H7 (cell line): ENCODE measurements around the gene PIK3R3. TPM values are rescaled to one million over a fixed set of nuclear protein-coding genes. Genes with fewer than 3 reads are reported as not detected.

Experiments
- DNase-seq: peaks from one replicate; pipeline ENCODE4 v3.0.0; 2012
- H3K27me3 ChIP-seq: 2 replicates; pipeline ENCODE4 v1.6.0; 2011; ENCODE audit warnings: mild to moderate bottlenecking, low read length; ENCODE audit not compliant: control insufficient read depth, insufficient read depth
- H3K36me3 ChIP-seq: replicated peaks from 2 replicates; pipeline ENCODE4 v1.5.1; 2011; ENCODE audit warnings: low read length; ENCODE audit not compliant: control insufficient read depth, insufficient read depth
- H3K4me3 ChIP-seq: 2 replicates; pipeline ENCODE4 v1.5.1; 2011; ENCODE audit warnings: low read depth, mild to moderate bottlenecking, control low read depth, low read length, moderate library complexity; ENCODE audit not compliant: insufficient read depth
- total RNA-seq: library from RNA; depleted of rRNA; stranded (reverse); fragments of >200 nt; shearing (Covaris generic); gene quantifications from 2 replicates; pipeline ENCODE4 v1.2.3, GENCODE V29; 2014; rRNA removed

The PIK3R3 gene
- 5.7 and 7.0 TPM in 2 replicates for total RNA-seq

- peak; percentile 98 for DNase-seq
- H3K36me3 ChIP-seq: no peaks in the 10 kb centered on the region
- H3K27me3 ChIP-seq: peaks cover 19% of the 10 kb centered on the region
- peak within 1 kb of the TSS; percentile 66 for H3K4me3 ChIP-seq
Observed at GRCh38 chr1:46132529-46133180, at the start of gene PIK3R3. TSS of gene PIK3R3 (minus strand) at chr1:46132629. CDS start at chr1:46131952, 677 bp downstream.

- DNase-seq: no peak
- H3K4me3 ChIP-seq: no peak overlapping the region
- no peaks in the 10 kb centered on the region; the same call in 1 of the 2 replicates for H3K27me3 ChIP-seq
- H3K36me3 ChIP-seq: no peaks in the 10 kb centered on the region
Observed at GRCh38 chr1:46181343-46182260, 49.2 kb upstream of the PIK3R3 start.

GRCh38 chr1:46180082-46180616 lies 47.7 kb upstream of the PIK3R3 start:
- peak; percentile 84 for DNase-seq
- no peaks in the 10 kb centered on the region; the same call in 1 of the 2 replicates for H3K27me3 ChIP-seq
- H3K4me3 ChIP-seq: no peak overlapping the region
- H3K36me3 ChIP-seq: no peaks in the 10 kb centered on the region

GRCh38 chr1:46179138-46180081 lies 47.0 kb upstream of the PIK3R3 start:
- no peak overlapping the region for H3K4me3 ChIP-seq
- peak; percentile 95 for DNase-seq

GRCh38 chr1:46176211-46176865 lies 43.9 kb upstream of the PIK3R3 start, which contains the start of gene P3R3URF:
TSS of gene P3R3URF (minus strand) at chr1:46176488. CDS start at chr1:46176471, 17 bp downstream.
- no peak for DNase-seq
- Histone ChIP-seq H3K27me3 (no peaks in the 10 kb centered on the region; the same call in none of the 2 replicates), H3K4me3 (no peak within 1 kb of the TSS), H3K36me3 (no peaks in the 10 kb centered on the region)

More at GRCh38 chr1:46179138-46180081, 47.0 kb upstream of the PIK3R3 start:
- Histone ChIP-seq H3K27me3 (no peaks in the 10 kb centered on the region; the same call in 1 of the 2 replicates), H3K36me3 (no peaks in the 10 kb centered on the region)

- Histone ChIP-seq H3K4me3 (no peak overlapping the region), H3K36me3 (no peaks in the 10 kb centered on the region), H3K27me3 (no peaks in the 10 kb centered on the region; the same call in 1 of the 2 replicates)
- DNase-seq: peak; percentile 14
Observed at GRCh38 chr1:46175243-46175642, 42.8 kb upstream of the PIK3R3 start.

GRCh38 chr1:46174448-46175231 lies 42.2 kb upstream of the PIK3R3 start, which contains the start of gene TSPAN1:
TSS of gene TSPAN1 (plus strand) at chr1:46175087. CDS start at chr1:46181108, 6,021 bp downstream.
- Histone ChIP-seq H3K36me3 (no peaks in the 10 kb centered on the region), H3K27me3 (no peaks in the 10 kb centered on the region; the same call in 1 of the 2 replicates), H3K4me3 (no peak within 1 kb of the TSS)
- DNase-seq: peak; percentile 39

- DNase-seq: peak; percentile 64
- Histone ChIP-seq H3K36me3 (no peaks in the 10 kb centered on the region), H3K4me3 (no peak overlapping the region), H3K27me3 (peaks cover 4% of the 10 kb centered on the region)
Observed at GRCh38 chr1:46173361-46173856, 41.0 kb upstream of the PIK3R3 start.

GRCh38 chr1:46172321-46172720 lies 39.9 kb upstream of the PIK3R3 start:
- H3K4me3 ChIP-seq: no peak overlapping the region
- no peaks in the 10 kb centered on the region for H3K36me3 ChIP-seq
- DNase-seq: no peak
- peaks cover 9% of the 10 kb centered on the region for H3K27me3 ChIP-seq

- Histone ChIP-seq H3K27me3 (peaks cover 12% of the 10 kb centered on the region), H3K4me3 (no peak overlapping the region), H3K36me3 (no peaks in the 10 kb centered on the region)
- DNase-seq: peak; percentile 61
Observed at GRCh38 chr1:46171871-46172270, 39.4 kb upstream of the PIK3R3 start.

- H3K27me3 ChIP-seq: peaks cover 17% of the 10 kb centered on the region
Observed at GRCh38 chr1:46171351-46171750, 38.9 kb upstream of the PIK3R3 start.

GRCh38 chr1:46169811-46170454 lies 37.5 kb upstream of the PIK3R3 start:
- no peak for DNase-seq
- Histone ChIP-seq H3K27me3 (peaks cover 17% of the 10 kb centered on the region), H3K4me3 (no peak overlapping the region), H3K36me3 (no peaks in the 10 kb centered on the region)

More at GRCh38 chr1:46171351-46171750, 38.9 kb upstream of the PIK3R3 start:
- DNase-seq: no peak
- no peaks in the 10 kb centered on the region for H3K36me3 ChIP-seq
- H3K4me3 ChIP-seq: no peak overlapping the region
